DOHH2 (cell line): Measurements from ENCODE around the gene CNTNAP2.

Experiments
- H3F3A ChIP-seq: fragments of 200-600 bp; sonication (generic), shearing (Covaris generic); 2 replicates; pipeline ENCODE4 v1.6.0; 2016; ENCODE audit warnings: antibody characterized with exemption, mild to moderate bottlenecking; ENCODE audit not compliant: control insufficient read depth, insufficient read depth
- H3K27ac ChIP-seq: fragments of 200-600 bp; sonication (generic); 2 replicates; pipeline ENCODE4 v1.5.1; 2014; ENCODE audit warnings: low read depth, mild to moderate bottlenecking, low read length, moderate library complexity
- H3K27me3 ChIP-seq: fragments of 200-600 bp; sonication (generic); 2 replicates; pipeline ENCODE4 v1.6.1; 2014; ENCODE audit warnings: mild to moderate bottlenecking, low read length, mixed read lengths; ENCODE audit not compliant: control insufficient read depth
- H3K36me3 ChIP-seq: fragments of 200-600 bp; sonication (generic); 2 replicates; pipeline ENCODE4 v1.6.1; 2014; ENCODE audit warnings: mild to moderate bottlenecking, low read length, moderate library complexity, mixed read lengths; ENCODE audit not compliant: control insufficient read depth
- H3K4me1 ChIP-seq: fragments of 200-600 bp; sonication (generic); 2 replicates; pipeline ENCODE4 v1.6.1; 2014; ENCODE audit warnings: mild to moderate bottlenecking, low read length, mixed read lengths; ENCODE audit not compliant: control insufficient read depth
- H3K4me2 ChIP-seq: fragments of 200-600 bp; sonication (generic); 2 replicates; pipeline ENCODE4 v1.6.0; 2014; ENCODE audit warnings: mild to moderate bottlenecking, low read length, moderate library complexity
- H3K4me3 ChIP-seq: fragments of 200-600 bp; sonication (generic); 2 replicates; pipeline ENCODE4 v1.5.1; 2014; ENCODE audit warnings: mild to moderate bottlenecking, low read length, mixed read lengths
- H3K79me2 ChIP-seq: fragments of 200-600 bp; sonication (generic); 2 replicates; pipeline ENCODE4 v1.6.1; 2014; ENCODE audit warnings: mild to moderate bottlenecking, low read length, mixed read lengths; ENCODE audit not compliant: control insufficient read depth
- H3K9me2 ChIP-seq: fragments of 200-600 bp; sonication (generic); replicated peaks from 2 replicates; pipeline ENCODE4 v1.6.1; 2014; ENCODE audit warnings: mild to moderate bottlenecking, low read length, mixed read lengths; ENCODE audit not compliant: control insufficient read depth
- H3K9me3 ChIP-seq: fragments of 200-600 bp; sonication (generic); 2 replicates; pipeline ENCODE4 v1.6.1; 2014; ENCODE audit warnings: antibody characterized with exemption, low read length, mixed read lengths; ENCODE audit not compliant: control insufficient read depth, insufficient read depth
- H4K20me1 ChIP-seq: fragments of 200-600 bp; sonication (generic); 2 replicates; pipeline ENCODE4 v1.6.0; 2014; ENCODE audit warnings: low read depth, mild to moderate bottlenecking, antibody characterized with exemption, low read length, moderate library complexity; ENCODE audit not compliant: control insufficient read depth, insufficient read depth
- CTCF ChIP-seq: fragments of 200-600 bp; sonication (generic); IDR thresholded peaks from one replicate; pipeline ENCODE4 v1.5.1; 2014; ENCODE audit warnings: antibody characterized with exemption, mild to moderate bottlenecking, low read depth, low read length; ENCODE audit not compliant: poor library complexity, severe bottlenecking
- EZH2phosphoT487 ChIP-seq: fragments of 200-600 bp; sonication (generic); IDR thresholded peaks from 2 replicates; pipeline ENCODE4 v1.6.1; 2017; ENCODE audit warnings: borderline replicate concordance, mild to moderate bottlenecking, antibody characterized with exemption, low read length, moderate library complexity, mixed read lengths

Gene CNTNAP2

DNA sequence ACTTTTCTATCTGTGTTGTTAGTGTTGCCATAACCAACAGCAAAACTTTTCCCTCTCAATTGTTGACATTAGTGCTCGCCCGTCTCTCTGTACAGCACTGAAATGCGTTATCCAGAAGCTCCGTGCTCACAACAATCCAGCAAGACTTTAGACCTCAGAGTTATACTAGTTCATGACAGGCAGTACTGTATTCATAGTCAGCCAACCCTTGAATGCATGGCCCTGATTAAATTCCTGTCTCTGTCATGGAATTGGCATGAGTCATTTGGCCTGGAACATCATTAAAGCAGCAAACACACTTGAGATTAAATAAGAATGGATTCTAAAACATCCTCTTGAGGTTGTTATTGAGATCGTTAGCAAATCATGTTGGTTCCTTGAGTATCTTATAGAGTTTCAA, 2068.4 kb downstream of the CNTNAP2 start:
- Histone ChIP-seq H3K9me3 (no peaks in the 10 kb centered on the region), H3K4me1 (no peaks in the 10 kb centered on the region), H3K4me2 (no peak overlapping the region), H3K27me3 (no peaks in the 10 kb centered on the region), H3F3A (no peaks in the 10 kb centered on the region), H4K20me1 (no peaks in the 10 kb centered on the region), H3K36me3 (no peaks in the 10 kb centered on the region), H3K79me2 (no peaks in the 10 kb centered on the region), H3K9me2 (no peaks in the 10 kb centered on the region), H3K27ac (no peak overlapping the region), H3K4me3 (no peak overlapping the region)
- TF ChIP-seq EZH2phosphoT487 (no peak), CTCF (no peak)

DNA sequence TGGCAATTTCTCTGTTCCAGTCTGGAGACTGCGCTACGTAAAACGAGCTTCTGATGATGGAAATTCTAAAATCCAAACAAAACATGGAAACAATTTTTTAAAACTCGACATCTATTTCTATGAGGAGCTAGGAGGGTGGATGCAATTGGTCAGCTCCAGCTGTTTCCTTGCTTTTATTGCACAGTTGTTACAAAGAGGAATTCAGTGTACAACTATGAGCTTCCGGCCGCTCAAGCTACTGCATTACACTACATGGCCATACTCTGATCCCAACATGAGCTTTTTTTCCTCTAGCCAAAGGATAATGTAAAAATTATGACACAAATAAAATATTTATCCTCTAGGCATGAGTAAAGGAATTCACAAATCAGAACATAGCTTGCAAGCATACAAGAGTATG, 2070.9 kb downstream of the CNTNAP2 start:
- H3K27me3 ChIP-seq, result no peaks in the 10 kb centered on the region
- no peaks in the 10 kb centered on the region for H3F3A ChIP-seq
- no peaks in the 10 kb centered on the region for H3K9me3 ChIP-seq
- no peak overlapping the region for H3K4me3 ChIP-seq
- no peaks in the 10 kb centered on the region for H4K20me1 ChIP-seq
- TF ChIP-seq CTCF (no peak), EZH2phosphoT487 (no peak)
- no peaks in the 10 kb centered on the region for H3K79me2 ChIP-seq
- H3K4me1 ChIP-seq, result no peaks in the 10 kb centered on the region
- no peak overlapping the region for H3K4me2 ChIP-seq
- H3K9me2 ChIP-seq, result no peaks in the 10 kb centered on the region
- no peaks in the 10 kb centered on the region for H3K36me3 ChIP-seq
- H3K27ac ChIP-seq, result no peak overlapping the region

GRCh38 chr7:148191391-148192065, 2074.9 kb downstream of the CNTNAP2 start:
- H3K79me2 ChIP-seq, result no peaks in the 10 kb centered on the region
- no peaks in the 10 kb centered on the region for H4K20me1 ChIP-seq
- H3F3A ChIP-seq, result no peaks in the 10 kb centered on the region
- no peaks in the 10 kb centered on the region for H3K27me3 ChIP-seq
- no peak overlapping the region for H3K27ac ChIP-seq
- TF ChIP-seq EZH2phosphoT487, result no peak
- TF ChIP-seq CTCF, result no peak
- no peaks in the 10 kb centered on the region for H3K9me2 ChIP-seq
- no peaks in the 10 kb centered on the region for H3K9me3 ChIP-seq
- no peaks in the 10 kb centered on the region for H3K36me3 ChIP-seq
- H3K4me3 ChIP-seq, result no peak overlapping the region
- no peaks in the 10 kb centered on the region for H3K4me1 ChIP-seq
- no peak overlapping the region for H3K4me2 ChIP-seq

DNA sequence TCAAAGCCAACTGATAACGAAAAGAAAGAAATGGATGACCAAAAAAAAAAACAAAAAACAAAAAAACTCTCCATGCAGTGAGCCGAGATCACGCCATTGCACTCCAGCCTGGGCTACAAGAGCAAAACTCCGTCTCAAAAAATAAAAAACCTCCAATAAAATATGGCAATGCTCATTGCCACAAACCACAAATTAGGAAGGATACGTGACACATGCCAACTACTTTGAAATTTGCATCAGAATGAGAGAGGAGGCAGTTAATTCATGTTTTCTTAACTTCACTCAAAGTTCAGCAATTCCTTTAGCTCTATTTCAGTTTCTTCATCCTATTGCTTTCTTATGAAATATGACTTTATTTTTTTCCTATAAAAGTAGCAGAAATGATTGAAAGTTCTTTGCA, 2075.9 kb downstream of the CNTNAP2 start:
- Histone ChIP-seq H3K36me3 (no peaks in the 10 kb centered on the region), H4K20me1 (no peaks in the 10 kb centered on the region), H3K9me3 (no peaks in the 10 kb centered on the region), H3F3A (no peaks in the 10 kb centered on the region), H3K4me1 (no peaks in the 10 kb centered on the region), H3K27me3 (no peaks in the 10 kb centered on the region), H3K9me2 (no peaks in the 10 kb centered on the region), H3K79me2 (no peaks in the 10 kb centered on the region), H3K4me2 (no peak overlapping the region), H3K4me3 (no peak overlapping the region), H3K27ac (no peak overlapping the region)
- TF ChIP-seq CTCF (no peak), EZH2phosphoT487 (no peak)
